PC-3 (cell line): Measurements from ENCODE around the gene TYW1.
"Not testable (repeated sequence)": the region's sequence is repeated elsewhere in the genome, so short reads cannot be mapped to it uniquely, and the experiment has no call there.

Experiments used
- EZH2 ChIP-seq: fragments of 300-600 bp; sonication (generic); IDR thresholded peaks from one replicate; pipeline ENCODE4 v1.6.1; 2017; ENCODE audit warnings: antibody characterized with exemption, mild to moderate bottlenecking, low read length; ENCODE audit not compliant: unreplicated experiment
- TF ChIP-seq, protein P1 (sequence below): fragments of 300-600 bp; sonication (generic); conservative IDR thresholded peaks from 2 replicates; pipeline ENCODE4 v1.5.1; 2017; ENCODE audit warnings: antibody characterized with exemption, low read depth, mild to moderate bottlenecking, low read length

DNA sequence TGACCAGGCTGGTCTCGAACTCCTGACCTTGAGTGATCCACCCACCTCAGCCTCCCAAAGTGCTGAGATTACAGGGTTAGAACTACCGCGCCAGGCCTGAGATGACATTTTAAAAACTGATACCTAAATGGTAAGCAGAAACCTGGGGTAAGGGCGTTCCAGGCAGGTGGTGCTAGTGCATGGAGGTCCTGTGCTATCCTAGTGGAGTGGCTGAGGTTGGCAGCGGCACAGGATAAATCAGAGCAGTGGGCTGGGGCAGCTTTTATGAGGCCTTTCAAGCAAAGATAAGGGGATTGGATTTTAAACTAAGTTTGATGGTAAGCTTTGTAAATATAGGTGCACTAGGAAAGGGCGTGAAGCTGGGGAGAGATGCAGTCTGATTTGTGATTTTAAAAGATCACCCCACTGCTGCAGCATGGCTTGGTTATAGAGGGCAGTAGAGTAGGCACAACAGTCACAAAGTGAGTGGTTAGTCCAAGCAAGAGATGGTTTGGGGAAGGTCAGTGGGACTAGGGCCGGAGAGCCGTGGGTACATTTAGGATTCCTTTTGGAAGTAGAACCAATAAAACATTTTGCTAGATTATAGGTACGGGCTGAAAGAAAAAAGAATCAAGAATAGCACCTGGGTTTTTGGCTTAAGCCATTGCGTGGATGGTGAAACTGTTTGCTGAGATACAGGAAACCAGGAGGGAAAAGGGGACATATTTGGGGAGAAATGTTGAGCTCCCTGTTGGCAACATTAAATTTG is 188.5 kb downstream of the TYW1 start:
- TF ChIP-seq EZH2: not testable (repeated sequence)
- TF ChIP-seq, protein P1, sequence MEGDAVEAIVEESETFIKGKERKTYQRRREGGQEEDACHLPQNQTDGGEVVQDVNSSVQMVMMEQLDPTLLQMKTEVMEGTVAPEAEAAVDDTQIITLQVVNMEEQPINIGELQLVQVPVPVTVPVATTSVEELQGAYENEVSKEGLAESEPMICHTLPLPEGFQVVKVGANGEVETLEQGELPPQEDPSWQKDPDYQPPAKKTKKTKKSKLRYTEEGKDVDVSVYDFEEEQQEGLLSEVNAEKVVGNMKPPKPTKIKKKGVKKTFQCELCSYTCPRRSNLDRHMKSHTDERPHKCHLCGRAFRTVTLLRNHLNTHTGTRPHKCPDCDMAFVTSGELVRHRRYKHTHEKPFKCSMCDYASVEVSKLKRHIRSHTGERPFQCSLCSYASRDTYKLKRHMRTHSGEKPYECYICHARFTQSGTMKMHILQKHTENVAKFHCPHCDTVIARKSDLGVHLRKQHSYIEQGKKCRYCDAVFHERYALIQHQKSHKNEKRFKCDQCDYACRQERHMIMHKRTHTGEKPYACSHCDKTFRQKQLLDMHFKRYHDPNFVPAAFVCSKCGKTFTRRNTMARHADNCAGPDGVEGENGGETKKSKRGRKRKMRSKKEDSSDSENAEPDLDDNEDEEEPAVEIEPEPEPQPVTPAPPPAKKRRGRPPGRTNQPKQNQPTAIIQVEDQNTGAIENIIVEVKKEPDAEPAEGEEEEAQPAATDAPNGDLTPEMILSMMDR: not testable (repeated sequence)
